Mucosa of descending colon (tissue), 3 donors: ENCODE data around the gene PTCD3. TPM values are rescaled to one million over a fixed set of nuclear protein-coding genes. Genes with fewer than 3 reads are reported as not detected.

ENCODE experiments used
- ATAC-seq: fragments of 200-7000 bp; cut with Tn5 transposase; one replicate; pipeline ENCODE4 v1.9.1; 2020; ENCODE audit warnings: mild to moderate bottlenecking, moderate library complexity
- DNase-seq, 3 donors: peaks; one replicate each; pipeline ENCODE4 v3.0.0-alpha.2; 2020
- H3K36me3 ChIP-seq: fragments of 200-600 bp; one replicate; pipeline ENCODE4 v1.8.0; 2021; ENCODE audit warnings: low read depth, mild to moderate bottlenecking
- H3K4me1 ChIP-seq: fragments of 200-600 bp; one replicate; pipeline ENCODE4 v1.8.0; 2021; ENCODE audit warnings: low read depth, mild to moderate bottlenecking
- H3K4me3 ChIP-seq: fragments of 200-600 bp; one replicate; pipeline ENCODE4 v1.8.0; 2021; ENCODE audit warnings: mild to moderate bottlenecking
- H3K9me3 ChIP-seq: fragments of 200-600 bp; one replicate; pipeline ENCODE4 v1.8.0; 2021; ENCODE audit warnings: mild to moderate bottlenecking
- CTCF ChIP-seq: fragments of 200-600 bp; IDR thresholded peaks from one replicate; pipeline ENCODE4 v1.8.0; 2022; ENCODE audit warnings: antibody characterized with exemption, mild to moderate bottlenecking
- intact Hi-C, 2 donors: fragments of 100-400 bp; cut with DNase I in 1 of 2; cut with micrococcal nuclease in 1 of 2; formaldehyde crosslinking; loops; one replicate each; pipeline versions ENCODE4 v1.11.0 to v1.11.1; 2022; cut with DNase I, micrococcal nuclease
- total RNA-seq, 3 donors: library from RNA; stranded (reverse); fragmentation: NEBNext Ultra II Directional in 2 of 3; extraction: Animal tissue kit (Norgen Biotek cat#: 25700) in 2 of 3; gene quantifications; one replicate each; pipeline versions ENCODE4 v1.2.1 to v1.2.4, GENCODE V29; 2021 to 2023
- donor health status: DM: no; HTN: no; CAD: no; lungs with moderate emphysema.
- donor health status: DM: no; HTN: no; CAD: no.
- donor health status: DM: no; HTN: yes; CAD: no.

PTCD3 gene
- total RNA-seq, 3 donors from 2014 or later: 89.3 to 90.5 (median 90.4) TPM

DNA sequence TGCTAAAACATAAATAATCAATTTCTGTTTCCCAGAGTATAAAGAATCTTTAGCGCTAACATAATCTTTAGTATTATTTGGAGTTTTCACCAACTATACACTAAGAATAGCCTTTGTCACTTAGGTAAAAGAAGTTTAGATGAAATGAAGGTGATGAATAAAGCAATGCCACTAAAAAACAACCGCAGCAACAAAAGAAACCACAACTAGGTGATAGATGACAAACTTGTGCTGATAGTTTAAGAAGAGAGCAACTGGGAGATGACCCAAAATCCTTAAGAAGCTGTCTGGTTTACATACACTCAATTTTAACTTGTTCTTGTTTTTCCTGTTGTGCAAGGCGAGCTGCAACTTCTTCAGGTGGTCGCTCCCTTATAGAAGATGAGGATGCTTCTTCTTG is 64.4 kb downstream of the PTCD3 start:
- Histone ChIP-seq H3K4me3 (no peak overlapping the region), H3K36me3 (peaks cover 6% of the 10 kb centered on the region), H3K4me1 (no peaks in the 10 kb centered on the region), H3K9me3 (no peaks in the 10 kb centered on the region)
- DNase-seq (no peak), ATAC-seq (no peak)
- no peak for TF ChIP-seq CTCF
- intact Hi-C loops: no loop called here

GRCh38 chr2:86171295-86171694 is 65.3 kb downstream of the PTCD3 start:
- ATAC-seq (no peak), DNase-seq (no peak)
- Histone ChIP-seq H3K36me3 (no peaks in the 10 kb centered on the region), H3K9me3 (no peaks in the 10 kb centered on the region), H3K4me3 (no peak overlapping the region), H3K4me1 (no peaks in the 10 kb centered on the region)
- intact Hi-C loops: no loop called here
- no peak for TF ChIP-seq CTCF

GRCh38 chr2:86172610-86173009 is 66.6 kb downstream of the PTCD3 start:
- no peak overlapping the region for H3K4me3 ChIP-seq
- H3K36me3 ChIP-seq: peaks cover 5% of the 10 kb centered on the region
- H3K4me1 ChIP-seq: no peaks in the 10 kb centered on the region
- intact Hi-C loops: no loop called here
- H3K9me3 ChIP-seq: no peaks in the 10 kb centered on the region
- ATAC-seq (no peak), DNase-seq (no peak)
- no peak for TF ChIP-seq CTCF

GRCh38 chr2:86174445-86174844 is 68.4 kb downstream of the PTCD3 start:
- DNase-seq (no peak), ATAC-seq (no peak)
- H3K9me3 ChIP-seq: no peaks in the 10 kb centered on the region
- no peaks in the 10 kb centered on the region for H3K4me1 ChIP-seq
- intact Hi-C loops: no loop called here
- no peak overlapping the region for H3K4me3 ChIP-seq
- TF ChIP-seq CTCF: no peak
- peaks cover 5% of the 10 kb centered on the region for H3K36me3 ChIP-seq

GRCh38 chr2:86175828-86176227 is 69.8 kb downstream of the PTCD3 start:
- Histone ChIP-seq H3K4me1 (no peaks in the 10 kb centered on the region), H3K36me3 (peaks cover 5% of the 10 kb centered on the region), H3K4me3 (no peak overlapping the region), H3K9me3 (no peaks in the 10 kb centered on the region)
- TF ChIP-seq CTCF: no peak
- no peak for DNase-seq
- ATAC-seq: no peak
- intact Hi-C loops: no loop called here

DNA sequence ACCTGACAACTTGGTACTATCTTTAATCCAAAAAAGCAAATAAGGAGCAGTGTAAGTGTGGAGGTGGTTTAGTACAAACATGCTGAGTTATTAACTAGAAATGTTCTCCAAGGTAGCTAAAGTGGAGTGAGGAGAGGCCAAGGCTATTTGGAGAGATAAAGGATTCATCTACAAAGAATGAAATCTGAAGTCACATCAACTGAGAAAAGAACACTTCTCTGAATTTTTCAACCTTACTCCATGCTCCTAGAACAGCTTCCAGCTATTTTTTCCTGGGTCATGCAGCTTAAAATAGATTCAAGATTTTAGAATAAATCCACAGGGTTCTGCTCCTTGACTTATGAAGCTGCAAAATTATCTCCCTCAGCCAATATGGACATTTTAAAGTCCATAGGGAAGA is 70.6 kb downstream of the PTCD3 start:
- DNase-seq (no peak), ATAC-seq (no peak)
- no peaks in the 10 kb centered on the region for H3K4me1 ChIP-seq
- H3K4me3 ChIP-seq: no peak overlapping the region
- intact Hi-C loops: no loop called here
- peaks cover 5% of the 10 kb centered on the region for H3K36me3 ChIP-seq
- TF ChIP-seq CTCF: no peak
- no peaks in the 10 kb centered on the region for H3K9me3 ChIP-seq
